OCI-LY7 (cell line): Measurements from ENCODE around the gene SLIT3.

Experiments used
- CTCF ChIP-seq: fragments of 200-600 bp; sonication (generic); conservative IDR thresholded peaks from 2 replicates; pipeline ENCODE4 v1.5.1; 2014; ENCODE audit warnings: mild to moderate bottlenecking, antibody characterized with exemption, low read length, moderate library complexity, mixed read lengths
- EZH2phosphoT487 ChIP-seq: fragments of 200-600 bp; sonication (generic); IDR thresholded peaks from 2 replicates; pipeline ENCODE4 v1.6.1; 2018; ENCODE audit warnings: low read depth, borderline replicate concordance, mild to moderate bottlenecking, mixed run types, antibody characterized with exemption, low read length, moderate library complexity, mixed read lengths

GRCh38 chr5:168680395-168680794, 620.5 kb downstream of the SLIT3 start:
- TF ChIP-seq CTCF: no peak
- no peak for TF ChIP-seq EZH2phosphoT487
